ENCODE results near the gene SPINK2.
A peak's percentile ranks its signal among the peaks of the same experiment; 100 is the strongest.

Gene SPINK2

GRCh38 chr4:56821381-56822243 lies at the start of gene SPINK2:
Gene SPINK2 (minus strand): TSS chr4:56821701. CDS start chr4:56821662, 39 bp downstream.
- DNase-seq (ENCODE audit: low read depth): no peak
- peak; percentile 15 for TF ChIP-seq CTCF (conservative IDR thresholded peaks at IDR 0.05; ENCODE audit: low read depth, low read length)
- H3K4me3 ChIP-seq (ENCODE audit: low read depth, low read length): peak within 1 kb of the TSS; percentile 53

- DNase-seq (ENCODE audit: low read depth): peak; percentile 37
- no peak for TF ChIP-seq CTCF (conservative IDR thresholded peaks at IDR 0.05; ENCODE audit: low read depth, low read length)
- H3K4me3 ChIP-seq (ENCODE audit: low read depth, low read length): no peak overlapping the region
Measured at GRCh38 chr4:56870946-56871345, 49.4 kb upstream of the SPINK2 start.

GRCh38 chr4:56863441-56864139 lies 42.1 kb upstream of the SPINK2 start:
- no peak for DNase-seq (ENCODE audit: low read depth)
- TF ChIP-seq CTCF (conservative IDR thresholded peaks at IDR 0.05; ENCODE audit: low read depth, low read length): no peak
- no peak overlapping the region for H3K4me3 ChIP-seq (ENCODE audit: low read depth, low read length)

- DNase-seq (ENCODE audit: low read depth): peak; percentile 78
- TF ChIP-seq CTCF (conservative IDR thresholded peaks at IDR 0.05; ENCODE audit: low read depth, low read length): no peak
- H3K4me3 ChIP-seq (ENCODE audit: low read depth, low read length): no peak overlapping the region
Measured at GRCh38 chr4:56861360-56861759, 39.9 kb upstream of the SPINK2 start.

- DNase-seq (ENCODE audit: low read depth): no peak
- H3K4me3 ChIP-seq (ENCODE audit: low read depth, low read length): no peak overlapping the region
- TF ChIP-seq CTCF (conservative IDR thresholded peaks at IDR 0.05; ENCODE audit: low read depth, low read length): no peak
Measured at GRCh38 chr4:56860781-56861180, 39.3 kb upstream of the SPINK2 start.

- DNase-seq (ENCODE audit: low read depth): no peak
- H3K4me3 ChIP-seq (ENCODE audit: low read depth, low read length): no peak overlapping the region
- TF ChIP-seq CTCF (conservative IDR thresholded peaks at IDR 0.05; ENCODE audit: low read depth, low read length): no peak
Measured at GRCh38 chr4:56859841-56860240, 38.3 kb upstream of the SPINK2 start.

Data from choroid plexus epithelial cell (primary cell).